ENCODE measurements around the gene MMP24OS. TPM values are rescaled to one million over a fixed set of nuclear protein-coding genes. Genes with fewer than 3 reads are reported as not detected.

Gene MMP24OS
- total RNA-seq, 4 donors from 2014 or later = 12.8 to 21.5 (median 18.7) TPM

GRCh38 chr20:35251613-35251940 lies 26.3 kb downstream of the MMP24OS start:
- Histone ChIP-seq H3K9me3 (no peaks in the 10 kb centered on the region), H3K27ac (no peak overlapping the region), H3K4me3 (no peak overlapping the region), H3K36me3 (peaks cover 0 to 16% (median 0%) of the 10 kb centered on the region in 3 donors), H3K27me3 (no peaks in the 10 kb centered on the region), H3K4me1 (no peaks in the 10 kb centered on the region)
- TF ChIP-seq, protein P1, sequence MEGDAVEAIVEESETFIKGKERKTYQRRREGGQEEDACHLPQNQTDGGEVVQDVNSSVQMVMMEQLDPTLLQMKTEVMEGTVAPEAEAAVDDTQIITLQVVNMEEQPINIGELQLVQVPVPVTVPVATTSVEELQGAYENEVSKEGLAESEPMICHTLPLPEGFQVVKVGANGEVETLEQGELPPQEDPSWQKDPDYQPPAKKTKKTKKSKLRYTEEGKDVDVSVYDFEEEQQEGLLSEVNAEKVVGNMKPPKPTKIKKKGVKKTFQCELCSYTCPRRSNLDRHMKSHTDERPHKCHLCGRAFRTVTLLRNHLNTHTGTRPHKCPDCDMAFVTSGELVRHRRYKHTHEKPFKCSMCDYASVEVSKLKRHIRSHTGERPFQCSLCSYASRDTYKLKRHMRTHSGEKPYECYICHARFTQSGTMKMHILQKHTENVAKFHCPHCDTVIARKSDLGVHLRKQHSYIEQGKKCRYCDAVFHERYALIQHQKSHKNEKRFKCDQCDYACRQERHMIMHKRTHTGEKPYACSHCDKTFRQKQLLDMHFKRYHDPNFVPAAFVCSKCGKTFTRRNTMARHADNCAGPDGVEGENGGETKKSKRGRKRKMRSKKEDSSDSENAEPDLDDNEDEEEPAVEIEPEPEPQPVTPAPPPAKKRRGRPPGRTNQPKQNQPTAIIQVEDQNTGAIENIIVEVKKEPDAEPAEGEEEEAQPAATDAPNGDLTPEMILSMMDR (IDR thresholded peaks at IDR 0.05) = no peak
- no peak for TF ChIP-seq POLR2A (IDR thresholded peaks at IDR 0.05)
- WGBS, 2 donors = 90% methylated on average over 2 of the region's 2 CpGs; no CpG with 5 or more reads in 1 of the 2 donors
- no peak for DNase-seq
- intact Hi-C loops (cut with DNase I) = no loop called here

- no peaks in the 10 kb centered on the region for H3K27me3 ChIP-seq
- no peak for DNase-seq
- no peak overlapping the region for H3K27ac ChIP-seq
- no peaks in the 10 kb centered on the region for H3K36me3 ChIP-seq
- intact Hi-C loops (cut with DNase I) = no loop called here
- WGBS, 2 donors = 64 to 89% methylated on average over 8 of the region's 9 CpGs
- no peaks in the 10 kb centered on the region for H3K4me1 ChIP-seq
- no peak overlapping the region for H3K4me3 ChIP-seq
- no peaks in the 10 kb centered on the region for H3K9me3 ChIP-seq
- TF ChIP-seq, protein P1 (IDR thresholded peaks at IDR 0.05) = no peak
- no peak for TF ChIP-seq POLR2A (IDR thresholded peaks at IDR 0.05)
Observed at GRCh38 chr20:35248641-35249475, 29.1 kb downstream of the MMP24OS start.

- Histone ChIP-seq H3K27me3 (no peaks in the 10 kb centered on the region), H3K4me3 (no peak overlapping the region), H3K27ac (no peak overlapping the region), H3K9me3 (no peaks in the 10 kb centered on the region), H3K36me3 (no peaks in the 10 kb centered on the region), H3K4me1 (no peaks in the 10 kb centered on the region)
- TF ChIP-seq, protein P1 (IDR thresholded peaks at IDR 0.05) = no peak
- TF ChIP-seq POLR2A (IDR thresholded peaks at IDR 0.05) = no peak
- no peak for DNase-seq
- intact Hi-C loops (cut with DNase I) = no loop called here
- WGBS, 2 donors = 88 to 94% methylated on average over 12 of the region's 12 CpGs
Observed at GRCh38 chr20:35246723-35247122, 31.2 kb downstream of the MMP24OS start.

DNA sequence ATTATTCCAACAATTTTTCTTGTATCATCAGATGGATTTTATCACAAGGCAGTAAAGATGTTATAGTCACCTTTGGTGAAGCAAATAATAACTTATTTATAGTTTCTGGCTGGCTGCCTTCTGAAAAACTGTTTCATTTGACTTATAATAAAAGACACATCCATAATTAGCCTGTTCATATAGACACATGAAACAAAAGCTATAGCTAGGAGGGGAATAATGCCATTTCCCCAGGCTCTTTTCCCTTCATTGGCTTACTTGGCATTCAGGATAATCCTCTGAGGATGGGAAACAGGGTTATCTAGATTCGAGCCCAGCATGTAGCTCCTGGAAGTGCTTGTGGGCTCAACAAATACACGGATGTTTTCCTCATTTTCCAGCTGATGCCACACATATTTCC lies 33.9 kb downstream of the MMP24OS start:
- no peaks in the 10 kb centered on the region for H3K27me3 ChIP-seq
- no peaks in the 10 kb centered on the region for H3K36me3 ChIP-seq
- 23 to 50% methylated on average over 2 of the region's 2 CpGs for WGBS, 2 donors
- intact Hi-C loops (cut with DNase I) = no loop called here
- no peak for DNase-seq
- TF ChIP-seq, protein P1 (IDR thresholded peaks at IDR 0.05) = no peak
- no peak for TF ChIP-seq POLR2A (IDR thresholded peaks at IDR 0.05)
- H3K9me3 ChIP-seq = no peaks in the 10 kb centered on the region
- no peak overlapping the region for H3K4me3 ChIP-seq
- no peaks in the 10 kb centered on the region for H3K4me1 ChIP-seq
- no peak overlapping the region for H3K27ac ChIP-seq

DNA sequence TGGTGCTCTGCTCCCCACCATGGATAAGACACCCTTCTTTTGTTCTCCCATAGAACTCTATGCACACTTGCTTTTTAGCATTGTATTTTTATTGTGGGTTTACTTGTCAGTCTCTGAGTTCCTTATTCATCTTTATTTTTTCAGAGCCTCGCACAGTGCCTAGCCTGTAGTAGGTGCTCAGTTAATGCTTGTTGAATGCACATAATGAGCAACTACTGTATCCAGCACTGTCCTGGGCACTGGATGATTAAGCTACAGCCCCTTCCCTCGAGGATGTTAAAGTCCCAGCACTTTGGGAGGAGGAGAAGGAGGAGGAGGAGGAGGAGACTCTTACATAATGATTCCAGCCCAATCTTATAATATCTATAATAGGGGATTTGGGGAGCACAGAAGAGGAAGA lies 34.6 kb downstream of the MMP24OS start:
- Histone ChIP-seq H3K4me1 (no peaks in the 10 kb centered on the region), H3K4me3 (no peak overlapping the region), H3K27me3 (no peaks in the 10 kb centered on the region), H3K9me3 (no peaks in the 10 kb centered on the region), H3K36me3 (no peaks in the 10 kb centered on the region), H3K27ac (no peak overlapping the region)
- intact Hi-C loops (cut with DNase I) = no loop called here
- no peak for DNase-seq
- WGBS, 2 donors = 56 to 67% methylated on average over 2 of the region's 2 CpGs
- no peak for TF ChIP-seq POLR2A (IDR thresholded peaks at IDR 0.05)
- TF ChIP-seq, protein P1 (IDR thresholded peaks at IDR 0.05) = no peak
